Suprapubic skin (tissue), 4 donors: ENCODE measurements around the gene TNFRSF9. TPM values are rescaled to one million over a fixed set of nuclear protein-coding genes. Genes with fewer than 3 reads are reported as not detected.

Experiments used
- DNase-seq, 2 donors: peaks; one replicate each; pipeline ENCODE4 v3.0.0-alpha.2; 2019; ENCODE audit warnings: low spot score in 2 of 2
- H3K27ac ChIP-seq: fragments of 200-600 bp; sonication (generic); one replicate; pipeline ENCODE4 v1.5.1; 2019
- H3K27me3 ChIP-seq: fragments of 200-600 bp; sonication (generic); one replicate; pipeline ENCODE4 v1.5.1; 2019
- H3K36me3 ChIP-seq: fragments of 200-600 bp; sonication (generic); one replicate; pipeline ENCODE4 v1.5.1; 2019
- H3K4me1 ChIP-seq: fragments of 200-600 bp; sonication (generic); one replicate; pipeline ENCODE4 v1.5.1; 2019
- H3K4me3 ChIP-seq: fragments of 200-600 bp; sonication (generic); one replicate; pipeline ENCODE4 v1.5.1; 2019; ENCODE audit warnings: mild to moderate bottlenecking
- H3K9me3 ChIP-seq: fragments of 200-600 bp; sonication (generic); one replicate; pipeline ENCODE4 v1.5.1; 2019
- EP300 ChIP-seq: sonication (generic); formaldehyde crosslinking; IDR thresholded peaks from one replicate; pipeline ENCODE4 v1.6.1; 2017; ENCODE audit warnings: antibody characterized with exemption
- POLR2A ChIP-seq, 2 donors: fragments of 450-650 bp; IDR thresholded peaks; one replicate each; pipeline ENCODE4 v1.6.1; 2017; ENCODE audit warnings: antibody characterized with exemption in 2 of 2, mild to moderate bottlenecking in 2 of 2, moderate library complexity in 2 of 2
- POLR2AphosphoS5 ChIP-seq, 3 donors: sonication (generic); formaldehyde crosslinking; IDR thresholded peaks; one replicate each; pipeline ENCODE4 v1.6.1; 2017; ENCODE audit warnings: antibody characterized with exemption in 3 of 3
- WGBS: methylation state at CpG from one replicate; pipeline ENCODE4 v1.1.5; 2018; 5-methylcytosine and 5-hydroxymethylcytosine counted together
- total RNA-seq, 4 donors: library from RNA; depleted of rRNA; stranded (reverse); fragments of >200 nt; gene quantifications; one replicate each; pipeline ENCODE4 v1.1.0, GENCODE V29; 2016
- TF ChIP-seq, protein P1 (sequence below), 2 donors: fragments of 200-600 bp in 1 of 2; fragments of 450-650 bp in 1 of 2; sonication (generic) in 1 of 2; IDR thresholded peaks; one replicate each; pipeline ENCODE4 v1.5.1; 2016 to 2019; ENCODE audit warnings: antibody characterized with exemption in 2 of 2, mild to moderate bottlenecking in 1 of 2, moderate library complexity in 1 of 2

Gene TNFRSF9
- total RNA-seq, 4 donors from 2014 or later = not detected

DNA sequence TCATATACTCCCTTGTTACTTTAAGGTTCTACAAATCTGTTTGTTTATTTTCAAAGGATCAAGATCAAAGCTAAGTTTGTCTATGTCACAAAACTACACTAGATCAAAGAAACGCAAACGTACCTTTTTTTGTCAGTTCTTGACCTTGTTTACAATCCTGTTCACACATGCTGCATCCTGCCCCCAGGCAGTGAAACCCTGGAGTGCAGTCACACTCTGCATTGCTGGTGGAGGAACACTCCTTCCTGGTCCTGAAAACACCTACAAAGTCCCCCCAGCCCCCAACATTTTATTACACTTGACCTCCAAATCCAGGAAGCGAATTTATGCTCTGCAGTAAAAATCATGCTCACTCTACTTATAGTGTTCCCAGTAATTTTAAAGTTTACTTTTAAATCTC lies 2.6 kb downstream of the TNFRSF9 start:
- Histone ChIP-seq H3K4me3 (no peak overlapping the region), H3K36me3 (no peaks in the 10 kb centered on the region), H3K9me3 (no peaks in the 10 kb centered on the region), H3K27me3 (peaks cover 52% of the 10 kb centered on the region), H3K4me1 (peaks cover 11% of the 10 kb centered on the region), H3K27ac (no peak overlapping the region)
- no peak for DNase-seq
- 45% methylated on average over 3 of the region's 3 CpGs for WGBS
- no peak for TF ChIP-seq POLR2AphosphoS5 (IDR thresholded peaks at IDR 0.05)
- TF ChIP-seq, protein P1, sequence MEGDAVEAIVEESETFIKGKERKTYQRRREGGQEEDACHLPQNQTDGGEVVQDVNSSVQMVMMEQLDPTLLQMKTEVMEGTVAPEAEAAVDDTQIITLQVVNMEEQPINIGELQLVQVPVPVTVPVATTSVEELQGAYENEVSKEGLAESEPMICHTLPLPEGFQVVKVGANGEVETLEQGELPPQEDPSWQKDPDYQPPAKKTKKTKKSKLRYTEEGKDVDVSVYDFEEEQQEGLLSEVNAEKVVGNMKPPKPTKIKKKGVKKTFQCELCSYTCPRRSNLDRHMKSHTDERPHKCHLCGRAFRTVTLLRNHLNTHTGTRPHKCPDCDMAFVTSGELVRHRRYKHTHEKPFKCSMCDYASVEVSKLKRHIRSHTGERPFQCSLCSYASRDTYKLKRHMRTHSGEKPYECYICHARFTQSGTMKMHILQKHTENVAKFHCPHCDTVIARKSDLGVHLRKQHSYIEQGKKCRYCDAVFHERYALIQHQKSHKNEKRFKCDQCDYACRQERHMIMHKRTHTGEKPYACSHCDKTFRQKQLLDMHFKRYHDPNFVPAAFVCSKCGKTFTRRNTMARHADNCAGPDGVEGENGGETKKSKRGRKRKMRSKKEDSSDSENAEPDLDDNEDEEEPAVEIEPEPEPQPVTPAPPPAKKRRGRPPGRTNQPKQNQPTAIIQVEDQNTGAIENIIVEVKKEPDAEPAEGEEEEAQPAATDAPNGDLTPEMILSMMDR (IDR thresholded peaks at IDR 0.05) = no peak
- no peak for TF ChIP-seq EP300
- no peak for TF ChIP-seq POLR2A (IDR thresholded peaks at IDR 0.05)

DNA sequence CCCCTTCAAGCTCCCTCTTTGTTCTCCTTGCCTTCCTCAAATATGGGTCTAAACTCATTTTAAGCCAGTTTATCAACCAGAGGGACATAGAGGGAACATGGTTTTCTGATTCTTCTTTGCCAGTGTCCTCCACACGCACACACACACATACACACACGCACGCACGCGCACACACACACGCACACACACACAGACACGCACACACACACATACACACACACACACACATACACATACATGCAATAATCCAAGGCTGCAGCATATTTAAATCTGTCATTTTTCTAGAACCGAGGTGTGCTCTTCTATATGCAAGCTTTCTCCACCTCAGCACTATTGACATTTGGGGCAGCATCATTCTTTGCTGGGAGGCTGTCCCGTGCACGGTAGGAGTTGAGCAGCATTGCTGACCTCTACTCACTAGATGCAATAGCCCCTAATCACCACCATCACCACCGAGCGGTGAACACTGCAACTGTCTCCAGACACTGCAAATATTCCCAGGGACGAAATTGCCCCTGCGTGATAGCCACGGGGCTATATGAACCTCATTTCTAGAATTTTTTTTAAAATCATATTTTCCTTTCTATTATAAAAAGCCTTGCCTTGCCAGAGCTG lies 8.0 kb downstream of the TNFRSF9 start:
- no peak overlapping the region for H3K4me3 ChIP-seq
- peaks cover 62% of the 10 kb centered on the region for H3K27me3 ChIP-seq
- H3K27ac ChIP-seq = no peak overlapping the region
- WGBS = 72% methylated on average over 15 of the region's 15 CpGs
- no peaks in the 10 kb centered on the region for H3K36me3 ChIP-seq
- H3K9me3 ChIP-seq = no peaks in the 10 kb centered on the region
- no peaks in the 10 kb centered on the region for H3K4me1 ChIP-seq
- no peak for DNase-seq
- TF ChIP-seq POLR2AphosphoS5 (IDR thresholded peaks at IDR 0.05) (no peak), EP300 (no peak), POLR2A (IDR thresholded peaks at IDR 0.05) (no peak)
- TF ChIP-seq, protein P1 (IDR thresholded peaks at IDR 0.05) = no peak

DNA sequence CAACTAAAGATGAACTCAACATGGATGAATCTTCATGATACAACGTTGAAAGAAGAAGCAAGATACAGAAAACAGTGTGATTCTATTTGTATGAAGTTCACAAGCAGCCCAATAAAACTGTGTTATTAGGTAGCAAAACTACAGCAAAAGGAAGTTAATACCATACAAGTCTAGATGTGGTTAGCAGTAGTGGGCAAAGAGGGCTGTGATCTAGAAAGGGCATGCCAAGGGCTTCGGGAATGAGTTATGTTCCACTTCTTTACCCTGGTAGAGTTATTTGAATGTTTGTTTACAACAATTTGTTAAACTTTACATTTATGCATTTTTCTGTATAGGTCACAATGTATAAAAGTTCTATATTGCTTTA lies 9.2 kb downstream of the TNFRSF9 start:
- H3K4me1 ChIP-seq = no peaks in the 10 kb centered on the region
- no peak overlapping the region for H3K27ac ChIP-seq
- 70% methylated on average over 2 of the region's 2 CpGs for WGBS
- no peak for DNase-seq
- H3K9me3 ChIP-seq = no peaks in the 10 kb centered on the region
- H3K36me3 ChIP-seq = no peaks in the 10 kb centered on the region
- peaks cover 52% of the 10 kb centered on the region for H3K27me3 ChIP-seq
- no peak overlapping the region for H3K4me3 ChIP-seq
- TF ChIP-seq POLR2AphosphoS5 (IDR thresholded peaks at IDR 0.05) (no peak), POLR2A (IDR thresholded peaks at IDR 0.05) (no peak), EP300 (no peak)
- TF ChIP-seq, protein P1 (IDR thresholded peaks at IDR 0.05) = no peak

DNA sequence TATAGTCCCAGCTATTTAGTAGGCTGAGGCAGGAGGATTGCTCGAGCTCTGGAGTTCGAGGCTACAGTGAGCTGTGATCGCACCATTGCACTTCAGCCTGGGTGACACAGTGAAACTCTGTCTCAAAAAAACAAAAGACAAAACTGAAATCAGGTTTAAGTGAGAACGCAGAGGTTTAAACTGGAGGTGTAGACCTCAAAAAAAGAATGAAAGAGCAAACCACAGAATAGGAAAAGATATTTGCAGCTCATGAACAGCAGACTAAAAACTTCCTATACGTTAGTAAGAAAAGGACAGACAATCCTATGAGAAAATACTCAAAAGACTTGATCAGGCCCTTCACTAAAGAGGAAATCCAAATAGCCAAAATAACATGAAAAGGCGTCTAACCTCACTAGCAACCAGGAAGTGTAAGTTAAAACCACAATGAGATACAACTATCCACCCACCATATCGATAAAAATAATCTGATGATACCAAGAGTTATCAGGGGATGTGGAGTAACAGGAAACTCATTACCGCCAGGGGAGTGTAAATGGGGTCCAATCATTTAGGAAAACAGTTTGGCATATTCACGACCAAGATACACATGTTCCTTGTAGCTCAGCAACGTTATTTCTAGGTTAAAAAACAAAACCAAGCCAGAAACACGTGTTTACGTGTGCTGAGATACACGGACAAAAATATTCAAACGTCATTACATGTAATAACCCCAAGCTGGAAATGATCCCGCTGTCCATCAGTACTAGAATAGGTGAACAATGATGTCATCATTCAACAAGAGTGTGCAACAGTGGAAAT lies 9.8 kb downstream of the TNFRSF9 start:
- H3K9me3 ChIP-seq = no peaks in the 10 kb centered on the region
- no peak overlapping the region for H3K4me3 ChIP-seq
- no peak for TF ChIP-seq POLR2A (IDR thresholded peaks at IDR 0.05)
- TF ChIP-seq POLR2AphosphoS5 (IDR thresholded peaks at IDR 0.05) = no peak
- TF ChIP-seq, protein P1 (IDR thresholded peaks at IDR 0.05) = no peak
- TF ChIP-seq EP300 = no peak
- H3K4me1 ChIP-seq = no peaks in the 10 kb centered on the region
- H3K27me3 ChIP-seq = peaks cover 49% of the 10 kb centered on the region
- 81% methylated on average over 15 of the region's 15 CpGs for WGBS
- DNase-seq = no peak
- H3K36me3 ChIP-seq = no peaks in the 10 kb centered on the region
- no peak overlapping the region for H3K27ac ChIP-seq

- H3K27me3 ChIP-seq = peaks cover 43% of the 10 kb centered on the region
- H3K4me1 ChIP-seq = no peaks in the 10 kb centered on the region
- no peak overlapping the region for H3K4me3 ChIP-seq
- DNase-seq = no peak
- TF ChIP-seq, protein P1 (IDR thresholded peaks at IDR 0.05) = no peak
- TF ChIP-seq POLR2AphosphoS5 (IDR thresholded peaks at IDR 0.05) = no peak
- TF ChIP-seq POLR2A (IDR thresholded peaks at IDR 0.05) = no peak
- TF ChIP-seq EP300 = no peak
- 65% methylated on average over 7 of the region's 7 CpGs for WGBS
- H3K9me3 ChIP-seq = no peaks in the 10 kb centered on the region
- no peaks in the 10 kb centered on the region for H3K36me3 ChIP-seq
- H3K27ac ChIP-seq = no peak overlapping the region
Measured at GRCh38 chr1:7929637-7930036, 11.0 kb downstream of the TNFRSF9 start.
